HepG2 (cell line): Measurements from ENCODE around the gene ST6GALNAC3.

Experiments used
- CEBPB ChIP-seq: IDR thresholded peaks from 2 replicates; pipeline ENCODE4 v1.6.1; 2011; ENCODE audit warnings: low read depth, low read length, improper control_type of control experiment, borderline replicate concordance
- FLYWCH1 ChIP-seq: sonication (generic); formaldehyde crosslinking; IDR thresholded peaks from 2 replicates; pipeline ENCODE4 v1.8.1; 2023; ENCODE audit warnings: mild to moderate bottlenecking, missing genetic modification reagents
- NFE2L2 ChIP-seq: fragments of 150-350 bp; IDR thresholded peaks from 2 replicates; pipeline ENCODE4 v1.6.1; 2014; ENCODE audit warnings: low read length
- NR1H2 ChIP-seq: sonication (generic); formaldehyde crosslinking; IDR thresholded peaks from 2 replicates; pipeline ENCODE4 v1.8.1; 2022; ENCODE audit warnings: low read depth, missing genetic modification reagents, borderline replicate concordance
- SIX4 ChIP-seq: sonication (generic); formaldehyde crosslinking; IDR thresholded peaks from 2 replicates; pipeline ENCODE4 v1.4.0; 2020; ENCODE audit warnings: missing genetic modification reagents
- TGIF2 ChIP-seq: IDR thresholded peaks from 2 replicates; pipeline ENCODE4 v1.6.1; 2016; ENCODE audit warnings: control low read depth, missing compliant biosample characterization
- TRIM24 ChIP-seq: sonication (generic); formaldehyde crosslinking; IDR thresholded peaks from 2 replicates; pipeline ENCODE4 v1.8.0; 2022; ENCODE audit warnings: mild to moderate bottlenecking, missing genetic modification reagents
- ZFP1 ChIP-seq: IDR thresholded peaks from 2 replicates; pipeline ENCODE4 v1.6.1; 2016
- ZNF724P ChIP-seq: sonication (generic); formaldehyde crosslinking; IDR thresholded peaks from 2 replicates; pipeline ENCODE4 v1.8.0; 2022; ENCODE audit warnings: missing genetic modification reagents, borderline replicate concordance
- ZSCAN21 ChIP-seq: sonication (generic); formaldehyde crosslinking; IDR thresholded peaks from 2 replicates; pipeline ENCODE4 v1.8.0; 2022; ENCODE audit warnings: mild to moderate bottlenecking, missing genetic modification reagents, moderate library complexity, borderline replicate concordance
- TF ChIP-seq, protein P1 (sequence below), 2 experiments: IDR thresholded peaks; 2 replicates each; pipeline ENCODE4 v1.6.1; 2011 to 2012; ENCODE audit warnings: low read length in 2 of 2, borderline replicate concordance in 1 of 2, low read depth in 1 of 2, mild to moderate bottlenecking in 1 of 2, moderate library complexity in 1 of 2
- TF ChIP-seq, protein P2 (sequence below): sonication (generic); formaldehyde crosslinking; conservative IDR thresholded peaks from 2 replicates; pipeline ENCODE4 v1.4.0; 2020; ENCODE audit warnings: missing genetic modification reagents
- TF ChIP-seq, protein P3 (sequence below): sonication (generic); formaldehyde crosslinking; IDR thresholded peaks from 2 replicates; pipeline ENCODE4 v1.4.0; 2020; ENCODE audit warnings: missing genetic modification reagents

DNA sequence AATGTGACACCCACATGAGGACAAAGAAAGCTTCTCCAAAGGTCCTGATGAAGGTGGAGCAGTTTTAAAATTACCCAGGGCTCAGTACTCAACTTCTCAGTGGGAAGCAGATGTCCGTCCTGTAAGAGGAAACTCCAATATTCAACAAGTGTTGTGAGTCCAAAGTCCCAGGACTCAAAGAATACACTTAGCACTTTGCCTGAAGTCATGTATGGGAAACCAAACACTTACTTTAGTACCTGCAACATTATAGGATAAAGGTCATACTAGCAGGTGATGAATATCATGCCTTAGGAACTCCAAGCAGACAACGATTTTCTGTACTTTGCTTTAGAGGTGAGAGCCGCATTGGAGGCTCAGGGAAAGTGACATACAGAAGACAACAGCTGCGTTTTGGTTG is 37.2 kb upstream of the ST6GALNAC3 start:
- TF ChIP-seq, protein P1, sequence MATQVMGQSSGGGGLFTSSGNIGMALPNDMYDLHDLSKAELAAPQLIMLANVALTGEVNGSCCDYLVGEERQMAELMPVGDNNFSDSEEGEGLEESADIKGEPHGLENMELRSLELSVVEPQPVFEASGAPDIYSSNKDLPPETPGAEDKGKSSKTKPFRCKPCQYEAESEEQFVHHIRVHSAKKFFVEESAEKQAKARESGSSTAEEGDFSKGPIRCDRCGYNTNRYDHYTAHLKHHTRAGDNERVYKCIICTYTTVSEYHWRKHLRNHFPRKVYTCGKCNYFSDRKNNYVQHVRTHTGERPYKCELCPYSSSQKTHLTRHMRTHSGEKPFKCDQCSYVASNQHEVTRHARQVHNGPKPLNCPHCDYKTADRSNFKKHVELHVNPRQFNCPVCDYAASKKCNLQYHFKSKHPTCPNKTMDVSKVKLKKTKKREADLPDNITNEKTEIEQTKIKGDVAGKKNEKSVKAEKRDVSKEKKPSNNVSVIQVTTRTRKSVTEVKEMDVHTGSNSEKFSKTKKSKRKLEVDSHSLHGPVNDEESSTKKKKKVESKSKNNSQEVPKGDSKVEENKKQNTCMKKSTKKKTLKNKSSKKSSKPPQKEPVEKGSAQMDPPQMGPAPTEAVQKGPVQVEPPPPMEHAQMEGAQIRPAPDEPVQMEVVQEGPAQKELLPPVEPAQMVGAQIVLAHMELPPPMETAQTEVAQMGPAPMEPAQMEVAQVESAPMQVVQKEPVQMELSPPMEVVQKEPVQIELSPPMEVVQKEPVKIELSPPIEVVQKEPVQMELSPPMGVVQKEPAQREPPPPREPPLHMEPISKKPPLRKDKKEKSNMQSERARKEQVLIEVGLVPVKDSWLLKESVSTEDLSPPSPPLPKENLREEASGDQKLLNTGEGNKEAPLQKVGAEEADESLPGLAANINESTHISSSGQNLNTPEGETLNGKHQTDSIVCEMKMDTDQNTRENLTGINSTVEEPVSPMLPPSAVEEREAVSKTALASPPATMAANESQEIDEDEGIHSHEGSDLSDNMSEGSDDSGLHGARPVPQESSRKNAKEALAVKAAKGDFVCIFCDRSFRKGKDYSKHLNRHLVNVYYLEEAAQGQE (IDR thresholded peaks at IDR 0.05; ENCODE audit: borderline replicate concordance in 1 of 2, low read depth in 1 of 2, low read length in 2 of 2), result no peak
- TF ChIP-seq NFE2L2 (no peak), ZFP1 (no peak), FLYWCH1 (CRISPR knock-in tag) (no peak), ZSCAN21 (CRISPR knock-in tag) (no peak), SIX4 (CRISPR knock-in tag) (no peak), TGIF2 (CRISPR knock-in tag) (no peak), ZNF724P (CRISPR knock-in tag) (no peak), NR1H2 (CRISPR knock-in tag) (no peak), TRIM24 (CRISPR knock-in tag) (no peak), CEBPB (no peak)
- TF ChIP-seq, protein P2, sequence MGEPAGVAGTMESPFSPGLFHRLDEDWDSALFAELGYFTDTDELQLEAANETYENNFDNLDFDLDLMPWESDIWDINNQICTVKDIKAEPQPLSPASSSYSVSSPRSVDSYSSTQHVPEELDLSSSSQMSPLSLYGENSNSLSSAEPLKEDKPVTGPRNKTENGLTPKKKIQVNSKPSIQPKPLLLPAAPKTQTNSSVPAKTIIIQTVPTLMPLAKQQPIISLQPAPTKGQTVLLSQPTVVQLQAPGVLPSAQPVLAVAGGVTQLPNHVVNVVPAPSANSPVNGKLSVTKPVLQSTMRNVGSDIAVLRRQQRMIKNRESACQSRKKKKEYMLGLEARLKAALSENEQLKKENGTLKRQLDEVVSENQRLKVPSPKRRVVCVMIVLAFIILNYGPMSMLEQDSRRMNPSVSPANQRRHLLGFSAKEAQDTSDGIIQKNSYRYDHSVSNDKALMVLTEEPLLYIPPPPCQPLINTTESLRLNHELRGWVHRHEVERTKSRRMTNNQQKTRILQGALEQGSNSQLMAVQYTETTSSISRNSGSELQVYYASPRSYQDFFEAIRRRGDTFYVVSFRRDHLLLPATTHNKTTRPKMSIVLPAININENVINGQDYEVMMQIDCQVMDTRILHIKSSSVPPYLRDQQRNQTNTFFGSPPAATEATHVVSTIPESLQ (CRISPR knock-in tag), result no peak
- TF ChIP-seq, protein P3, sequence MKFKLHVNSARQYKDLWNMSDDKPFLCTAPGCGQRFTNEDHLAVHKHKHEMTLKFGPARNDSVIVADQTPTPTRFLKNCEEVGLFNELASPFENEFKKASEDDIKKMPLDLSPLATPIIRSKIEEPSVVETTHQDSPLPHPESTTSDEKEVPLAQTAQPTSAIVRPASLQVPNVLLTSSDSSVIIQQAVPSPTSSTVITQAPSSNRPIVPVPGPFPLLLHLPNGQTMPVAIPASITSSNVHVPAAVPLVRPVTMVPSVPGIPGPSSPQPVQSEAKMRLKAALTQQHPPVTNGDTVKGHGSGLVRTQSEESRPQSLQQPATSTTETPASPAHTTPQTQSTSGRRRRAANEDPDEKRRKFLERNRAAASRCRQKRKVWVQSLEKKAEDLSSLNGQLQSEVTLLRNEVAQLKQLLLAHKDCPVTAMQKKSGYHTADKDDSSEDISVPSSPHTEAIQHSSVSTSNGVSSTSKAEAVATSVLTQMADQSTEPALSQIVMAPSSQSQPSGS (CRISPR knock-in tag), result no peak
